Dedifferentiated amniotic fluid mesenchymal stem cell (primary cell): ENCODE results near the gene CFAP300.

Source experiments
- DNase-seq: peaks from one replicate; pipeline ENCODE4 v3.0.0-alpha.2; 2016; ENCODE audit errors: extremely low spot score

CFAP300 gene

GRCh38 chr11:102120437-102120973 lies 73.3 kb downstream of the CFAP300 start:
- DNase-seq, result peak; percentile 21

- DNase-seq, result peak; percentile 31
Measured at GRCh38 chr11:102121329-102121728, 74.1 kb downstream of the CFAP300 start.
